WTC11 (cell line): ENCODE data around the gene RAP1GAP. TPM values are rescaled to one million over a fixed set of nuclear protein-coding genes. Genes with fewer than 3 reads are reported as not detected.
A peak's percentile ranks its signal among the peaks of the same experiment; 100 is the strongest.

ENCODE experiments used
- ATAC-seq: fragments of 200-7000 bp; cut with Tn5 transposase; 2 replicates; pipeline ENCODE4 v1.10.0; 2021; ENCODE audit warnings: mild to moderate bottlenecking, moderate library complexity
- CTCF ChIA-PET: fragments of 300-600 bp; sonication (Branson Sonifier 250); formaldehyde crosslinking; loops from one replicate; lab custom pipeline; 2021; ENCODE audit warnings: antibody characterized with exemption; lab: Charles Lee
- POLR2A ChIA-PET: fragments of 350-600 bp; sonication (Branson Sonifier 250); formaldehyde crosslinking; loops from one replicate; lab custom pipeline; 2021; ENCODE audit warnings: antibody characterized with exemption; lab: Charles Lee
- DNase-seq: peaks from one replicate; pipeline ENCODE4 v3.0.0; 2021; ENCODE audit warnings: low spot score
- H3K27ac Mint-ChIP-seq: 2 replicates; pipeline ENCODE4 v1.8.0; 2021; ENCODE audit warnings: mixed read lengths
- H3K27me3 Mint-ChIP-seq: 2 replicates; pipeline ENCODE4 v1.8.0; 2021; ENCODE audit warnings: low read depth, mild to moderate bottlenecking, moderate library complexity, mixed read lengths
- H3K36me3 Mint-ChIP-seq: 2 replicates; pipeline ENCODE4 v1.8.0; 2021; ENCODE audit warnings: mixed read lengths
- H3K4me1 Mint-ChIP-seq: 2 replicates; pipeline ENCODE4 v1.8.0; 2022; ENCODE audit warnings: mixed read lengths
- H3K4me3 Mint-ChIP-seq: 2 replicates; pipeline ENCODE4 v1.8.0; 2021; ENCODE audit warnings: mild to moderate bottlenecking, moderate library complexity, mixed read lengths
- H3K9me3 Mint-ChIP-seq: 2 replicates; pipeline ENCODE4 v1.8.0; 2021; ENCODE audit warnings: mixed read lengths
- AFF4 ChIP-seq: sonication (generic); formaldehyde crosslinking; IDR thresholded peaks from 2 replicates; pipeline ENCODE4 v1.8.1; 2023; ENCODE audit warnings: mild to moderate bottlenecking, missing genetic modification reagents, borderline replicate concordance
- CREB1 ChIP-seq: sonication (generic); formaldehyde crosslinking; IDR thresholded peaks from 2 replicates; pipeline ENCODE4 v1.8.0; 2023; ENCODE audit warnings: mild to moderate bottlenecking, missing genetic modification reagents
- E2F1 ChIP-seq: sonication (generic); formaldehyde crosslinking; IDR thresholded peaks from 2 replicates; pipeline ENCODE4 v1.8.0; 2022; ENCODE audit warnings: mild to moderate bottlenecking, missing genetic modification reagents
- E2F5 ChIP-seq: sonication (generic); formaldehyde crosslinking; IDR thresholded peaks from 2 replicates; pipeline ENCODE4 v1.8.1; 2022; ENCODE audit warnings: mild to moderate bottlenecking, moderate library complexity, missing genetic modification reagents
- ERG ChIP-seq: fragments of 250-450 bp; sonication (Bioruptor Pico); IDR thresholded peaks from 2 replicates; pipeline ENCODE4 v1.8.0; 2021; ENCODE audit warnings: mild to moderate bottlenecking
- ETV6 ChIP-seq: sonication (generic); formaldehyde crosslinking; IDR thresholded peaks from 2 replicates; pipeline ENCODE4 v1.8.1; 2022; ENCODE audit warnings: mild to moderate bottlenecking, missing genetic modification reagents
- FOXJ3 ChIP-seq: sonication (generic); formaldehyde crosslinking; IDR thresholded peaks from 2 replicates; pipeline ENCODE4 v1.9.0; 2021; ENCODE audit warnings: missing genetic modification reagents, mild to moderate bottlenecking, borderline replicate concordance
- HMGA2 ChIP-seq: fragments of 250-450 bp; sonication (Bioruptor Pico); IDR thresholded peaks from 2 replicates; pipeline ENCODE4 v1.4.0; 2021; ENCODE audit warnings: mild to moderate bottlenecking, moderate library complexity
- HMGXB4 ChIP-seq: sonication (generic); formaldehyde crosslinking; IDR thresholded peaks from 2 replicates; pipeline ENCODE4 v1.8.1; 2023; ENCODE audit warnings: mild to moderate bottlenecking, moderate library complexity, missing genetic modification reagents
- IRF1 ChIP-seq: sonication (generic); formaldehyde crosslinking; IDR thresholded peaks from 2 replicates; pipeline ENCODE4 v1.8.0; 2023; ENCODE audit warnings: missing genetic modification reagents
- MAX ChIP-seq: sonication (generic); formaldehyde crosslinking; IDR thresholded peaks from 2 replicates; pipeline ENCODE4 v1.8.0; 2022; ENCODE audit warnings: mild to moderate bottlenecking, missing genetic modification reagents
- NFATC4 ChIP-seq: fragments of 250-450 bp; sonication (Bioruptor Pico); IDR thresholded peaks from 2 replicates; pipeline ENCODE4 v1.9.0; 2021; ENCODE audit warnings: mild to moderate bottlenecking
- NFE2L1 ChIP-seq: sonication (generic); formaldehyde crosslinking; IDR thresholded peaks from 2 replicates; pipeline ENCODE4 v1.8.1; 2023; ENCODE audit warnings: missing genetic modification reagents
- PRRX2 ChIP-seq: fragments of 250-450 bp; sonication (Bioruptor Pico); IDR thresholded peaks from 2 replicates; pipeline ENCODE4 v1.8.0; 2021; ENCODE audit warnings: mild to moderate bottlenecking
- SP1 ChIP-seq: sonication (generic); formaldehyde crosslinking; conservative IDR thresholded peaks from 2 replicates; pipeline ENCODE4 v1.8.1; 2022; ENCODE audit warnings: missing genetic modification reagents
- TP53 ChIP-seq: sonication (generic); formaldehyde crosslinking; IDR thresholded peaks from 2 replicates; pipeline ENCODE4 v1.8.1; 2023; ENCODE audit warnings: mild to moderate bottlenecking, missing genetic modification reagents
- USF1 ChIP-seq: sonication (generic); formaldehyde crosslinking; IDR thresholded peaks from 2 replicates; pipeline ENCODE4 v1.8.0; 2022; ENCODE audit warnings: mild to moderate bottlenecking, missing genetic modification reagents
- ZBTB43 ChIP-seq: sonication (generic); formaldehyde crosslinking; IDR thresholded peaks from 2 replicates; pipeline ENCODE4 v1.8.1; 2023; ENCODE audit warnings: mild to moderate bottlenecking, missing genetic modification reagents
- ZNF121 ChIP-seq: sonication (generic); formaldehyde crosslinking; IDR thresholded peaks from 2 replicates; pipeline ENCODE4 v1.8.0; 2023; ENCODE audit warnings: missing genetic modification reagents
- ZNF138 ChIP-seq: sonication (generic); formaldehyde crosslinking; conservative IDR thresholded peaks from 2 replicates; pipeline ENCODE4 v1.8.1; 2022; ENCODE audit warnings: mild to moderate bottlenecking, moderate library complexity, missing genetic modification reagents
- ZNF219 ChIP-seq: sonication (generic); formaldehyde crosslinking; IDR thresholded peaks from 2 replicates; pipeline ENCODE4 v1.8.0; 2023; ENCODE audit warnings: missing genetic modification reagents, mild to moderate bottlenecking, borderline replicate concordance
- ZNF416 ChIP-seq: fragments of 250-450 bp; sonication (Bioruptor Pico); IDR thresholded peaks from 2 replicates; pipeline ENCODE4 v1.9.0; 2021; ENCODE audit warnings: mild to moderate bottlenecking, inconsistent platforms
- ZNF671 ChIP-seq: fragments of 250-450 bp; sonication (Bioruptor Pico); IDR thresholded peaks from 2 replicates; pipeline ENCODE4 v1.8.0; 2021; ENCODE audit warnings: mild to moderate bottlenecking
- total RNA-seq: library from RNA; stranded (reverse); gene quantifications from 3 replicates; pipeline ENCODE4 v1.2.3, GENCODE V29; 2021

The RAP1GAP gene
- total RNA-seq, 1 experiment from 2014 or later = 7.6 TPM

- peaks cover 22% of the 10 kb centered on the region for H3K4me1 Mint-ChIP-seq
- TF ChIP-seq ZNF121 (CRISPR knock-in tag) (no peak), ETV6 (no peak), ZNF671 (CRISPR knock-in tag) (no peak), ZBTB43 (no peak), NFATC4 (CRISPR knock-in tag) (no peak), AFF4 (CRISPR knock-in tag) (no peak), CREB1 (CRISPR knock-in tag) (no peak), E2F5 (CRISPR knock-in tag) (no peak)
- peaks cover 49% of the 10 kb centered on the region for H3K36me3 Mint-ChIP-seq
- H3K9me3 Mint-ChIP-seq = no peaks in the 10 kb centered on the region
- H3K27me3 Mint-ChIP-seq = no peaks in the 10 kb centered on the region
- CTCF ChIA-PET = no interaction called here
- peak overlapping the region; percentile 47; the same call in 1 of the 2 replicates for H3K27ac Mint-ChIP-seq
- H3K4me3 Mint-ChIP-seq = no peak overlapping the region
- ATAC-seq (no peak), DNase-seq (no peak)
- POLR2A ChIA-PET = no interaction called here
Observed at GRCh38 chr1:21701401-21701800, 32.2 kb upstream of the RAP1GAP start.

GRCh38 chr1:21700094-21700493 is 30.9 kb upstream of the RAP1GAP start:
- Mint-ChIP-seq H3K9me3 (no peaks in the 10 kb centered on the region), H3K4me1 (peaks cover 10% of the 10 kb centered on the region), H3K27ac (no peak overlapping the region), H3K36me3 (peaks cover 47% of the 10 kb centered on the region), H3K27me3 (no peaks in the 10 kb centered on the region), H3K4me3 (no peak overlapping the region)
- CTCF ChIA-PET = no interaction called here
- POLR2A ChIA-PET = interaction anchor here (0.6 kb wide), 1 partner anchor 1864 kb away, joined by 3 read pairs; no protein-coding TSS in a partner anchor
- TF ChIP-seq HMGA2 (CRISPR knock-in tag) (no peak), ZNF219 (no peak), ZNF416 (CRISPR knock-in tag) (no peak), MAX (CRISPR knock-in tag) (no peak), NFE2L1 (CRISPR knock-in tag) (no peak), E2F1 (CRISPR knock-in tag) (no peak), SP1 (CRISPR knock-in tag) (no peak), USF1 (CRISPR knock-in tag) (no peak)
- DNase-seq (no peak), ATAC-seq (no peak)

- Mint-ChIP-seq H3K4me1 (no peaks in the 10 kb centered on the region), H3K9me3 (no peaks in the 10 kb centered on the region), H3K27me3 (no peaks in the 10 kb centered on the region), H3K27ac (no peak overlapping the region), H3K4me3 (no peak overlapping the region), H3K36me3 (peaks cover 53% of the 10 kb centered on the region)
- CTCF ChIA-PET = no interaction called here
- POLR2A ChIA-PET = no interaction called here
- DNase-seq (no peak), ATAC-seq (no peak)
- TF ChIP-seq TP53 (CRISPR knock-in tag) = no peak
- no peak for TF ChIP-seq FOXJ3 (CRISPR knock-in tag)
- TF ChIP-seq PRRX2 = no peak
- TF ChIP-seq HMGXB4 (CRISPR knock-in tag) = no peak
- no peak for TF ChIP-seq IRF1 (CRISPR knock-in tag)
- TF ChIP-seq ZNF138 (CRISPR knock-in tag) = no peak
- no peak for TF ChIP-seq ERG
- no peak for TF ChIP-seq ETV6
Observed at GRCh38 chr1:21696931-21697330, 27.8 kb upstream of the RAP1GAP start.
